Prostate gland (tissue), 2 donors: Measurements from ENCODE around the gene TNFSF9.

Source experiments
- POLR2A ChIP-seq: fragments of 450-650 bp; IDR thresholded peaks from one replicate; pipeline ENCODE4 v1.6.1; 2016; ENCODE audit warnings: antibody characterized with exemption, mild to moderate bottlenecking
- TF ChIP-seq, protein P1 (sequence below), 4 experiments: fragments of 200-600 bp in 2 of 4; fragments of 450-650 bp in 2 of 4; sonication (generic) in 2 of 4; IDR thresholded peaks; 1 replicate in 3 of 4; 2 replicates in 1 of 4; pipeline ENCODE4 v1.5.1; 2016 to 2019; ENCODE audit warnings: antibody characterized with exemption in 4 of 4, mild to moderate bottlenecking in 2 of 4, moderate library complexity in 2 of 4

DNA sequence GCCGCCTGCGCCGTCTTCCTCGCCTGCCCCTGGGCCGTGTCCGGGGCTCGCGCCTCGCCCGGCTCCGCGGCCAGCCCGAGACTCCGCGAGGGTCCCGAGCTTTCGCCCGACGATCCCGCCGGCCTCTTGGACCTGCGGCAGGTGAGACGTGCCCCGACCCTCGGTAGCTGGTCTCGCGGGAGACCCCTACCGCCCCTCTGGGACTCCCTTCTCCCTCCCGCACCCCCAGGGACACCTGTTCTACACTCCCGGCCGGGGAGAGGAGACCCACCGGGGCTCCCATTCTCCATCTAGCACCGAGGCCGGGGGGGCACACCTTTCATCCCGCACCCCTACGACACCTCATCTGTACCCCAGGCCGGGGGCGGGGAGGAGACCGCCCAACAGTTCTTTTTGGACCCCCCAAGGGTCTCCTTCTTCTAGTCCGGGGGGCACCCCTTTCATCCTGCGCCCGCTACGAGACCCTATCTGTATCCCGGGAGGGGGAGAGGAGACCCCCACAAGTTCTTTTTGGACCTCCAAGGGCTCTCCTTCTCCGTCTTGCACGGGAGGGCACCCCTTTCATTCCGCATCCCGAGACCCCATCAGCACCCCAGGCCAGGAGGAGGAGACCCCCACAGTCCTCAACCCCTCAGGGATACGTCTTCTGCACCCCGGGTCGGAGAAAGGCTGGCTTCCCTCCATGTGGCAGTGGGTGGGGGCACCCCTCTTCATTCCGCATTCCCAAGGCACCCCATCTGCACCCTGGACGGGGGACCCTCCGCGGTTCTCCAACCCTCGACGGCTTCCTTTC lies 533 bp downstream of the TNFSF9 start:
- TF ChIP-seq, protein P1, sequence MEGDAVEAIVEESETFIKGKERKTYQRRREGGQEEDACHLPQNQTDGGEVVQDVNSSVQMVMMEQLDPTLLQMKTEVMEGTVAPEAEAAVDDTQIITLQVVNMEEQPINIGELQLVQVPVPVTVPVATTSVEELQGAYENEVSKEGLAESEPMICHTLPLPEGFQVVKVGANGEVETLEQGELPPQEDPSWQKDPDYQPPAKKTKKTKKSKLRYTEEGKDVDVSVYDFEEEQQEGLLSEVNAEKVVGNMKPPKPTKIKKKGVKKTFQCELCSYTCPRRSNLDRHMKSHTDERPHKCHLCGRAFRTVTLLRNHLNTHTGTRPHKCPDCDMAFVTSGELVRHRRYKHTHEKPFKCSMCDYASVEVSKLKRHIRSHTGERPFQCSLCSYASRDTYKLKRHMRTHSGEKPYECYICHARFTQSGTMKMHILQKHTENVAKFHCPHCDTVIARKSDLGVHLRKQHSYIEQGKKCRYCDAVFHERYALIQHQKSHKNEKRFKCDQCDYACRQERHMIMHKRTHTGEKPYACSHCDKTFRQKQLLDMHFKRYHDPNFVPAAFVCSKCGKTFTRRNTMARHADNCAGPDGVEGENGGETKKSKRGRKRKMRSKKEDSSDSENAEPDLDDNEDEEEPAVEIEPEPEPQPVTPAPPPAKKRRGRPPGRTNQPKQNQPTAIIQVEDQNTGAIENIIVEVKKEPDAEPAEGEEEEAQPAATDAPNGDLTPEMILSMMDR (IDR thresholded peaks at IDR 0.05): no peak
- TF ChIP-seq POLR2A: no peak
